ENCODE results near the gene RAPGEF2. TPM values are rescaled to one million over a fixed set of nuclear protein-coding genes. Genes with fewer than 3 reads are reported as not detected.
"Not testable (repeated sequence)": the region's sequence is repeated elsewhere in the genome, so short reads cannot be mapped to it uniquely, and the experiment has no call there.

RAPGEF2 gene
- total RNA-seq, 1 experiment from 2014 or later, result 29.8 TPM

- H4K20me1 ChIP-seq (ENCODE audit: insufficient read depth), result peaks cover 24% of the 10 kb centered on the region
- ChIA-PET CTCF (no interaction called here), POLR2A (ENCODE audit: unreplicated experiment) (no interaction called here)
- no peak for TF ChIP-seq EZH2 (IDR thresholded peaks at IDR 0.05; ENCODE audit: low read depth)
- H3K27me3 ChIP-seq (ENCODE audit: insufficient read depth, low read depth), result no peaks in the 10 kb centered on the region
- no peak overlapping the region for H2AFZ ChIP-seq
- peaks cover 27% of the 10 kb centered on the region for H3K4me1 ChIP-seq (replicated peaks; ENCODE audit: insufficient read depth)
- no peak overlapping the region for H3K4me2 ChIP-seq
- H3K9me3 ChIP-seq (ENCODE audit: insufficient read depth, low read depth), result no peaks in the 10 kb centered on the region
- no peak overlapping the region for H3K4me3 ChIP-seq
- no peaks in the 10 kb centered on the region for H3K36me3 ChIP-seq (ENCODE audit: low read depth)
- intact Hi-C loops (cut with micrococcal nuclease; ENCODE audit: unreplicated experiment), result no loop called here
- H3K79me2 ChIP-seq (ENCODE audit: low read depth), result peaks cover 89% of the 10 kb centered on the region
- no peak overlapping the region for H3K27ac ChIP-seq
- H3F3A ChIP-seq (ENCODE audit: insufficient read depth, low read depth), result 0 out of 2 replicates have a peak, but pooled peaks cover 4% of the 10 kb centered on the region
- no peak for DNase-seq
- no TSS peak for BruUV-seq (replicated peaks)
- no peaks in the 10 kb centered on the region for H3K9me2 ChIP-seq (ENCODE audit: insufficient read depth)
Measured at GRCh38 chr4:159108124-159108523, 5.2 kb downstream of the RAPGEF2 start.

DNA sequence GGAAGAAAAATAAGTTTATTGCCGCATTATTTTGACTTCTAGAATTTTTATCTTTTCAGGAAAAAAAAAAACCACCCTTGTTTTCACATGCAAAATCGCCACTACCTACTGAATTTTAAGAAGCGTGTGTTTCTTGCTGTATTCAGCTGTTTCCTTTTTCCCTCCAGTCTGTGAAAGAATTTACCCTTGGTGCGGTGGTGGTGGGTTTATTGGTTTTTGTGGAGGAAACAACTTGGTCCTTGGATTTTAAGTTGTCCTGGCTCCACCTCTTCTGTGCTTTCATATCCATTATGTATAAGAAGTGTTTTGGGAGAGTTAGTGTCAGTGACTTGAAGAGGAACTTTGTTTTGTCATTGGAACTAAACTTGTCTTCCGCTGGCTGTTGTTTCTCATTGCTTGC lies 8.1 kb downstream of the RAPGEF2 start:
- Histone ChIP-seq H3K4me3 (no peak overlapping the region), H3K4me2 (no peak overlapping the region), H3K27me3 (ENCODE audit: insufficient read depth, low read depth) (no peaks in the 10 kb centered on the region), H3K36me3 (ENCODE audit: low read depth) (no peaks in the 10 kb centered on the region), H3K4me1 (replicated peaks; ENCODE audit: insufficient read depth) (peaks cover 19% of the 10 kb centered on the region), H3K9me3 (ENCODE audit: insufficient read depth, low read depth) (no peaks in the 10 kb centered on the region), H2AFZ (no peak overlapping the region), H3K79me2 (ENCODE audit: low read depth) (peaks cover 81% of the 10 kb centered on the region), H3F3A (ENCODE audit: insufficient read depth, low read depth) (no peaks in the 10 kb centered on the region), H4K20me1 (ENCODE audit: insufficient read depth) (peaks cover 10% of the 10 kb centered on the region), H3K27ac (no peak overlapping the region), H3K9me2 (ENCODE audit: insufficient read depth) (no peaks in the 10 kb centered on the region)
- no peak for DNase-seq
- TF ChIP-seq, protein P1, sequence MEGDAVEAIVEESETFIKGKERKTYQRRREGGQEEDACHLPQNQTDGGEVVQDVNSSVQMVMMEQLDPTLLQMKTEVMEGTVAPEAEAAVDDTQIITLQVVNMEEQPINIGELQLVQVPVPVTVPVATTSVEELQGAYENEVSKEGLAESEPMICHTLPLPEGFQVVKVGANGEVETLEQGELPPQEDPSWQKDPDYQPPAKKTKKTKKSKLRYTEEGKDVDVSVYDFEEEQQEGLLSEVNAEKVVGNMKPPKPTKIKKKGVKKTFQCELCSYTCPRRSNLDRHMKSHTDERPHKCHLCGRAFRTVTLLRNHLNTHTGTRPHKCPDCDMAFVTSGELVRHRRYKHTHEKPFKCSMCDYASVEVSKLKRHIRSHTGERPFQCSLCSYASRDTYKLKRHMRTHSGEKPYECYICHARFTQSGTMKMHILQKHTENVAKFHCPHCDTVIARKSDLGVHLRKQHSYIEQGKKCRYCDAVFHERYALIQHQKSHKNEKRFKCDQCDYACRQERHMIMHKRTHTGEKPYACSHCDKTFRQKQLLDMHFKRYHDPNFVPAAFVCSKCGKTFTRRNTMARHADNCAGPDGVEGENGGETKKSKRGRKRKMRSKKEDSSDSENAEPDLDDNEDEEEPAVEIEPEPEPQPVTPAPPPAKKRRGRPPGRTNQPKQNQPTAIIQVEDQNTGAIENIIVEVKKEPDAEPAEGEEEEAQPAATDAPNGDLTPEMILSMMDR (conservative IDR thresholded peaks at IDR 0.05), result no peak
- TF ChIP-seq EZH2 (IDR thresholded peaks at IDR 0.05; ENCODE audit: low read depth), result no peak
- ChIA-PET CTCF (no interaction called here), POLR2A (ENCODE audit: unreplicated experiment) (no interaction called here)
- no TSS peak for BruUV-seq (replicated peaks)
- intact Hi-C loops (cut with micrococcal nuclease; ENCODE audit: unreplicated experiment), result no loop called here

- CTCF ChIA-PET, result no interaction called here
- H3K36me3 ChIP-seq (ENCODE audit: low read depth), result no peaks in the 10 kb centered on the region
- peaks cover 80% of the 10 kb centered on the region for H3K79me2 ChIP-seq (ENCODE audit: low read depth)
- H2AFZ ChIP-seq, result no peak overlapping the region
- no peaks in the 10 kb centered on the region for H3K27me3 ChIP-seq (ENCODE audit: insufficient read depth, low read depth)
- POLR2A ChIA-PET (ENCODE audit: unreplicated experiment), result no interaction called here
- no peaks in the 10 kb centered on the region for H3K9me3 ChIP-seq (ENCODE audit: insufficient read depth, low read depth)
- no peaks in the 10 kb centered on the region for H3F3A ChIP-seq (ENCODE audit: insufficient read depth, low read depth)
- intact Hi-C loops (cut with micrococcal nuclease; ENCODE audit: unreplicated experiment), result no loop called here
- TF ChIP-seq, protein P1 (conservative IDR thresholded peaks at IDR 0.05), result no peak
- no peak for TF ChIP-seq EZH2 (IDR thresholded peaks at IDR 0.05; ENCODE audit: low read depth)
- H3K4me1 ChIP-seq (replicated peaks; ENCODE audit: insufficient read depth), result peaks cover 15% of the 10 kb centered on the region
- no peak overlapping the region for H3K4me2 ChIP-seq
- DNase-seq, result no peak
- BruUV-seq (replicated peaks), result no TSS peak
- no peaks in the 10 kb centered on the region for H3K9me2 ChIP-seq (ENCODE audit: insufficient read depth)
- no peak overlapping the region for H3K27ac ChIP-seq
- no peak overlapping the region for H3K4me3 ChIP-seq
- peaks cover 7% of the 10 kb centered on the region for H4K20me1 ChIP-seq (ENCODE audit: insufficient read depth)
Measured at GRCh38 chr4:159111416-159111815, 8.5 kb downstream of the RAPGEF2 start.

DNA sequence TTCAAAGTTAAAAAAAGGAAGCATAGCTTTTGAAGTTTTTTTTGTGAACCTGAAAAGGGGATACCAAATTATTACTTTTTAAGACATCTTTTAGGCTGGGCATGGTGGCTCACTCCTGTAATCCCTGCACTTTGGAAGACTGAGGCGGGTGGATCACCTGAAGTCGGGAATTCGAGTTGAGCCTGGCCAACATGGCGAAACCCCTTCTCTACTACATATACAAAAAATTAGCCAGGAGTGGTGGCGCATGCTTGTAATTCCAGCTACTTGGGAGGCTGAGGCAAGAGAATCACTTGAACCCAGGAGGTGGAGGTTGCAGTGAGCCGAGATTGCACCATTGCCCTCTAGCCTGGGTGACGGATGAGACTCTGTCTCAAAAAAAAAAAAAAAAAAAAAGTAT lies 10.5 kb downstream of the RAPGEF2 start:
- H3K27me3 ChIP-seq (ENCODE audit: insufficient read depth, low read depth); H3F3A ChIP-seq (ENCODE audit: insufficient read depth, low read depth); H3K9me3 ChIP-seq (ENCODE audit: insufficient read depth, low read depth); DNase-seq; H2AFZ ChIP-seq; H3K4me2 ChIP-seq; H3K36me3 ChIP-seq (ENCODE audit: low read depth); H3K4me1 ChIP-seq (replicated peaks; ENCODE audit: insufficient read depth); H3K27ac ChIP-seq; H3K9me2 ChIP-seq (ENCODE audit: insufficient read depth); H3K4me3 ChIP-seq; POLR2A ChIA-PET (ENCODE audit: unreplicated experiment); BruUV-seq (replicated peaks); H4K20me1 ChIP-seq (ENCODE audit: insufficient read depth); intact Hi-C loops (cut with micrococcal nuclease; ENCODE audit: unreplicated experiment): not testable (repeated sequence)
- H3K79me2 ChIP-seq (ENCODE audit: low read depth), result peaks cover 72% of the 10 kb centered on the region
- CTCF ChIA-PET, result interaction anchor here (0.7 kb wide), 1 partner anchor 73 kb away, joined by 8 read pairs; no protein-coding TSS in a partner anchor

GRCh38 chr4:159116098-159116497 lies 13.2 kb downstream of the RAPGEF2 start:
- CTCF ChIA-PET; H3K4me2 ChIP-seq; H3K9me2 ChIP-seq (ENCODE audit: insufficient read depth); POLR2A ChIA-PET (ENCODE audit: unreplicated experiment); H3K4me3 ChIP-seq; H2AFZ ChIP-seq; H3K9me3 ChIP-seq (ENCODE audit: insufficient read depth, low read depth); H3K4me1 ChIP-seq (replicated peaks; ENCODE audit: insufficient read depth); H3K27ac ChIP-seq; H4K20me1 ChIP-seq (ENCODE audit: insufficient read depth); DNase-seq; H3K27me3 ChIP-seq (ENCODE audit: insufficient read depth, low read depth); H3F3A ChIP-seq (ENCODE audit: insufficient read depth, low read depth); BruUV-seq (replicated peaks); H3K36me3 ChIP-seq (ENCODE audit: low read depth): not testable (repeated sequence)
- intact Hi-C loops (cut with micrococcal nuclease; ENCODE audit: unreplicated experiment), result loop anchor here (5.0 kb wide), 1 partner anchor 46 kb away; no protein-coding TSS in a partner anchor
- peaks cover 60% of the 10 kb centered on the region for H3K79me2 ChIP-seq (ENCODE audit: low read depth)

DNA sequence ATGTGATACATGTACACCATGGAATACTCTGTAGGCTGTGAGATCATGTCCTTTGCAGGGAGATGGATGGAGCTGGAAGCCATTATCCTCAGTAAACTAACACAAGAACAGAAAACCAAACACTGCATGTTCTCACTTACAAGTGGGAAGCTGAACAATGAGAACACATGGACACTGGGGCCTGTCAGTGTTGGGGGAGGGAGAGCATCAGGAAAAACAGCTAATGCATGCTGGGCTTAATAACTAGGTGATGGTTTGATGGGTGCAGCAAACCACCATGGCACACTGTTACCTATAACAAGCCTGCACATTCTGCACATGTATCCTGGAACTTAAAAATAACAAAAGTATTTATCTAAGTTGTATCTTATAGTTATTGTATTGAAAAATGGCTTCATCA lies 13.8 kb downstream of the RAPGEF2 start:
- DNase-seq; CTCF ChIA-PET; H3K4me2 ChIP-seq; BruUV-seq (replicated peaks); H3K9me2 ChIP-seq (ENCODE audit: insufficient read depth); H3K4me1 ChIP-seq (replicated peaks; ENCODE audit: insufficient read depth); H3K4me3 ChIP-seq; H3K36me3 ChIP-seq (ENCODE audit: low read depth); H3F3A ChIP-seq (ENCODE audit: insufficient read depth, low read depth); H3K27me3 ChIP-seq (ENCODE audit: insufficient read depth, low read depth); H4K20me1 ChIP-seq (ENCODE audit: insufficient read depth); H3K27ac ChIP-seq; H3K9me3 ChIP-seq (ENCODE audit: insufficient read depth, low read depth); H2AFZ ChIP-seq; POLR2A ChIA-PET (ENCODE audit: unreplicated experiment): not testable (repeated sequence)
- intact Hi-C loops (cut with micrococcal nuclease; ENCODE audit: unreplicated experiment), result loop anchor here (5.0 kb wide), 1 partner anchor 46 kb away; no protein-coding TSS in a partner anchor
- peaks cover 58% of the 10 kb centered on the region for H3K79me2 ChIP-seq (ENCODE audit: low read depth)

Data from PC-9 (cell line).